GM12892 (cell line): ENCODE results near the gene CGNL1.

Experiments
- POLR2A ChIP-seq: IDR thresholded peaks from 2 replicates; pipeline ENCODE4 v1.6.1; 2011; ENCODE audit warnings: low read depth, low read length, control low read depth
- POLR2AphosphoS5 ChIP-seq: IDR thresholded peaks from 2 replicates; pipeline ENCODE4 v1.6.1; 2011; ENCODE audit warnings: low read depth, low read length, control low read depth

DNA sequence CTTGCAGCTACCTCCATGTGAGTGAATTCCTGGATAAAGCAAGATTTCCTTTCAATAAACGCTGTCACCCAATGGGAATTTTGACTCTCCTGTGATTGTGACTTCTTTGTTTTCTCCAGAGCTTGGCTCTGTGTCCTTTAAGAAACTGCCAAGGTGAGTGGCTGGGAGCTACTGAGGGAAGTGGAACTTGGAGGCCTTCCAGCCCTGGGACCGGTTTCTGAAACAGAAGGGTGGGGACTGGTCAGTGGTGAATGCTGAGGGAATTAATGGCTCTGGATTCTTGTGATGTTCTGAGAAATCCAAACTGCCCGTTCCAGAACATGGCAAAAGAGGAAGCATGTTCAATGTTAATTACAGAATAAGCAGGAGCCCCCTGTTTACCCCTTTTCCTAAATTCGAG is 174.3 kb downstream of the CGNL1 start:
- TF ChIP-seq POLR2A (no peak), POLR2AphosphoS5 (no peak)
